ENCODE data around the gene PACS1. TPM values are rescaled to one million over a fixed set of nuclear protein-coding genes. Genes with fewer than 3 reads are reported as not detected.
"Not testable (repeated sequence)": the region's sequence is repeated elsewhere in the genome, so short reads cannot be mapped to it uniquely, and the experiment has no call there.

Gene PACS1
- total RNA-seq, 1 experiment from 2014 or later: 33.5 TPM

DNA sequence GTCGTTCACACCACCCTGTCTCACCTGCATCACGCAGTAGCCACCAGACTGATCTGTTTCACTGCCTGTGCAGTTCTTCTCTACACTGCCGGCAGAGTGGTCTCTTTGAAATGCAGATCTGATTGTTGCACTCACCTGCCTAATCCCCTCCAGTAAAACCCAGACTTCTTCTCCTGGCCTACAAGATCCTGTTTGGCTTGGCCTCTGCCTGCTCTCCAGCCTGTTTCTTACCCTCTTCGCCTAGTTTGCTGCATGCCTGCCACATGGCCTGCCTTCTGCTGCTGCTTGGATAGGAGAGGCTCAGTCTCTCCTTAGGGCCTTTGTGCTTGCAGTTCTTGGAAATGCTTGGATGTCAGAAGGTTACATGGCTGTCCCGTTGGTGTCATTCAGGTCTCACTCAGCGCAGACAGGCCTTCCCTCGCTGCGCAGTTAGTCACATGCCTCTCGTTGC is 42.0 kb downstream of the PACS1 start:
- no peak overlapping the region for H3K4me3 Mint-ChIP-seq (ENCODE audit: unreplicated experiment)
- peaks cover 46% of the 10 kb centered on the region for H3K4me1 Mint-ChIP-seq (ENCODE audit: insufficient read depth, unreplicated experiment)

DNA sequence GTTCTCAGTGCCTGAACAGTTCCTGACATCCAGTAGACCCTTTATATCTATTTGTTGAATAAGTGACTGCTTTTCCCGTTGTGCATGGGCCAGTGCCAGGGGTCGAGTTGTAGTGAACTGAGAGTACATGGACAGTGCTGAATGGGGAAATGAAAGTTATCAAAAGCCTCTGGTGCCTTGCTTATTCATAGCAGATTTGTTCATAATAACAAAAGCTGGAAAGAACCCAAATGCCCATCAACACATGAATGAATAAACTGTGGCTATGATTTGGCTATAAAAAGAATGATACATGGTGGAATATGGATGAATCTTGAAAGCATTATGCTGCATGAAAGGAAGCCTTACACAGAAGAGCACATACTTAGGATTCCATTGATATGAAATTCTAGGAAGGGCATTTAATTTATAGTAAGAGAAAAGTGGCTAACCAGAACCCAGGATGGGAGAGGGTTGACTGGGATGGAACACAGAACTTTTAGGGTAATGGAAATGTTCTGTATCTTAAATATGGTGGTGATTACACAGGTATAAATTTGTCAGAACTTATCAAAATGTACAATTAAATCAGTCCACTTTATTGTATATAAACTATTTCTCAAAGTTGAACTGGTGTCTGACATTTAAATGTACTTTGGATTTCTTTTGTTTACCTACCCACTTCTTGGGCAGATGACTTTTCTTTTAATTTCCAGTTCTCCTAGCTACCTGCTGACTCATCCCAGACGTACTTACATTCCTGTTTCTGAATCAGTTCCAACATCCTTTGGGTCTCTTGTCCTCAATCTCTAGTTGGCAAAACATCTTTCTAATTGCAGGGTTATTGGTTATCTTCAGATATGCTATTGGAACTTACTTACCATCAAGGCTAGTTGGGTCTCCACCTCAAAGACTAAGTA is 42.8 kb downstream of the PACS1 start:
- TF ChIP-seq, protein P1, sequence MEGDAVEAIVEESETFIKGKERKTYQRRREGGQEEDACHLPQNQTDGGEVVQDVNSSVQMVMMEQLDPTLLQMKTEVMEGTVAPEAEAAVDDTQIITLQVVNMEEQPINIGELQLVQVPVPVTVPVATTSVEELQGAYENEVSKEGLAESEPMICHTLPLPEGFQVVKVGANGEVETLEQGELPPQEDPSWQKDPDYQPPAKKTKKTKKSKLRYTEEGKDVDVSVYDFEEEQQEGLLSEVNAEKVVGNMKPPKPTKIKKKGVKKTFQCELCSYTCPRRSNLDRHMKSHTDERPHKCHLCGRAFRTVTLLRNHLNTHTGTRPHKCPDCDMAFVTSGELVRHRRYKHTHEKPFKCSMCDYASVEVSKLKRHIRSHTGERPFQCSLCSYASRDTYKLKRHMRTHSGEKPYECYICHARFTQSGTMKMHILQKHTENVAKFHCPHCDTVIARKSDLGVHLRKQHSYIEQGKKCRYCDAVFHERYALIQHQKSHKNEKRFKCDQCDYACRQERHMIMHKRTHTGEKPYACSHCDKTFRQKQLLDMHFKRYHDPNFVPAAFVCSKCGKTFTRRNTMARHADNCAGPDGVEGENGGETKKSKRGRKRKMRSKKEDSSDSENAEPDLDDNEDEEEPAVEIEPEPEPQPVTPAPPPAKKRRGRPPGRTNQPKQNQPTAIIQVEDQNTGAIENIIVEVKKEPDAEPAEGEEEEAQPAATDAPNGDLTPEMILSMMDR (IDR thresholded peaks at IDR 0.05; ENCODE audit: unreplicated experiment): no peak
- Mint-ChIP-seq H3K4me1 (ENCODE audit: insufficient read depth, unreplicated experiment) (peaks cover 42% of the 10 kb centered on the region), H3K36me3 (ENCODE audit: insufficient read depth, unreplicated experiment) (no peaks in the 10 kb centered on the region), H3K27ac (ENCODE audit: low read depth, unreplicated experiment) (peak overlapping the region; percentile 91), H3K27me3 (ENCODE audit: insufficient read depth, unreplicated experiment) (no peaks in the 10 kb centered on the region), H3K4me3 (ENCODE audit: unreplicated experiment) (no peak overlapping the region), H3K9me3 (ENCODE audit: unreplicated experiment) (no peaks in the 10 kb centered on the region)
- POLR2A ChIA-PET: interaction anchor here (0.6 to 2.0 kb wide), 9 partner anchors 10 to 197 kb away, joined by 3 to 9 read pairs (median 5); partner anchors contain the start of gene PACS1
- no TSS peak for BruUV-seq (replicated peaks)
- CTCF ChIA-PET: interaction anchor here (0.5 to 0.6 kb wide), 2 partner anchors 33 to 224 kb away, joined by 3 read pairs; no protein-coding TSS in a partner anchor
- DNase-seq (ENCODE audit: unreplicated experiment): peak; percentile 83
- intact Hi-C loops (cut with micrococcal nuclease): no loop called here

More for the DNA sequence above, 42.0 kb downstream of the PACS1 start:
- Mint-ChIP-seq H3K27me3 (ENCODE audit: insufficient read depth, unreplicated experiment) (no peaks in the 10 kb centered on the region), H3K36me3 (ENCODE audit: insufficient read depth, unreplicated experiment) (no peaks in the 10 kb centered on the region), H3K9me3 (ENCODE audit: unreplicated experiment) (no peaks in the 10 kb centered on the region), H3K27ac (ENCODE audit: low read depth, unreplicated experiment) (peak overlapping the region; percentile 91)
- no TSS peak for BruUV-seq (replicated peaks)
- ChIA-PET POLR2A (interaction anchor here (1.1 to 2.0 kb wide), 3 partner anchors 12 to 41 kb away, joined by 4 to 8 read pairs (median 6); partner anchors contain the start of gene PACS1), CTCF (interaction anchor here (1.0 kb wide), 1 partner anchor 43 kb away, joined by 3 read pairs; no protein-coding TSS in a partner anchor)
- no peak for DNase-seq (ENCODE audit: unreplicated experiment)
- TF ChIP-seq, protein P1 (IDR thresholded peaks at IDR 0.05; ENCODE audit: unreplicated experiment): no peak
- intact Hi-C loops (cut with micrococcal nuclease): no loop called here

DNA sequence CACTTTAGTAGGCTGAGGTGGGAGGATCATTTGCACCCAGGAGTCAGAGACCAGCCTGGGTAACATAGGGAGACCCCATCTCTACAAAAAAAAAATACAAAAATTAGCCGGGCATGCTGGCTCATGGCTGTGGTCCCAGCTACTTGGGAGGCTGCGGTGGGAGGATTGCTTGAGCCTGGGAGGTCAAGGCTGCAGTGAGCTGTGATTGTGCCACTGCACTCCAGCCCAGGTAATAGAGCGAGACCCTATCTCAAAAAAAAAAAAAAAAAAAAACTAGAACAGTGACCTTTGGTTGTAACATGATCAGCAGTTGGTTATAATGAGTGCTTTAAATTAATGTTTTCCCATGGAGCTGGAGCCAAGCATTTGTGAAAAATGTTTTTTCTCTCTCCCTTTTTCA is 44.9 kb downstream of the PACS1 start:
- CTCF ChIA-PET: interaction anchor here (0.5 to 0.9 kb wide), 4 partner anchors 19 to 150 kb away, joined by 3 to 5 read pairs (median 4); no protein-coding TSS in a partner anchor
- intact Hi-C loops (cut with micrococcal nuclease); H3K27ac Mint-ChIP-seq (ENCODE audit: low read depth, unreplicated experiment); H3K9me3 Mint-ChIP-seq (ENCODE audit: unreplicated experiment); H3K27me3 Mint-ChIP-seq (ENCODE audit: insufficient read depth, unreplicated experiment); H3K36me3 Mint-ChIP-seq (ENCODE audit: insufficient read depth, unreplicated experiment); H3K4me3 Mint-ChIP-seq (ENCODE audit: unreplicated experiment); BruUV-seq (replicated peaks); DNase-seq (ENCODE audit: unreplicated experiment): not testable (repeated sequence)
- POLR2A ChIA-PET: interaction anchor here (0.7 kb wide), 1 partner anchor 34 kb away, joined by 5 read pairs; no protein-coding TSS in a partner anchor
- H3K4me1 Mint-ChIP-seq (ENCODE audit: insufficient read depth, unreplicated experiment): peaks cover 49% of the 10 kb centered on the region

DNA sequence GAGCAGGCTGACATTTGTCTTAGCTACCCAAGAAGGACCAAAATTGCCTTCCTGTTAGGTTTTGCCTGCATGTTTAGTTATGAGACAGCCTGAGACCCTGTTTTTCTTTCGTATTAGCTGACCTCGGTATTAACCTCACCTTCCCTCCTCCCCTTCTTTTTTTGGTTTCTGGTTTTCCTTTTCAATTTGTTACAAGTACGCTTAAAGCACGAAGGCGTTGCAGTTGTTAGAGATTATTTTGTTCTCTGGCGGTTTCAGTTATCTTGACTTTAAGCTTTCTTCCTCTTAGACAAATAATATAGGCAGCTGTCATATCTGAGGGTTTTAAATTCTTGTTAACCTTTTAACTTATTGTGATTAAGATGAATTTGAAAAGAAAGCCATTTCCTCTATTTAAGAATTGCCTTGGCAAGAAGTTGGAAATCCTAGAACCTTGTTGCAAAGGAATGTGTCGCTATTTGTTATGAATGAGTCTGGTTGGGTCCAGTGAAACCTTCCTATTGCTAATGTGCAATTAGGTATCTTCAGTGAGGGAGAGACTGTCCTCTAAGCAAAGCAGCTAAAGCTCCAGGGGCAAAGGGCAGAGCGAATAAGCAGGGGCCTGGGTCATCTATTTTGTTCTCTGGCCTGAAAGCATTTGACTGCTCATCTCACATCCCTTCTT is 45.7 kb downstream of the PACS1 start:
- H3K4me3 Mint-ChIP-seq (ENCODE audit: unreplicated experiment): no peak overlapping the region
- intact Hi-C loops (cut with micrococcal nuclease): no loop called here
- no peaks in the 10 kb centered on the region for H3K9me3 Mint-ChIP-seq (ENCODE audit: unreplicated experiment)

More for the DNA sequence above, 45.7 kb downstream of the PACS1 start:
- CTCF ChIA-PET: interaction anchor here (0.5 to 1.5 kb wide), 4 partner anchors 20 to 107 kb away, joined by 3 to 6 read pairs (median 4); no protein-coding TSS in a partner anchor
- DNase-seq (ENCODE audit: unreplicated experiment): no peak
- TF ChIP-seq, protein P1 (IDR thresholded peaks at IDR 0.05; ENCODE audit: unreplicated experiment): no peak
- Mint-ChIP-seq H3K27me3 (ENCODE audit: insufficient read depth, unreplicated experiment) (no peaks in the 10 kb centered on the region), H3K4me1 (ENCODE audit: insufficient read depth, unreplicated experiment) (peaks cover 49% of the 10 kb centered on the region), H3K36me3 (ENCODE audit: insufficient read depth, unreplicated experiment) (no peaks in the 10 kb centered on the region), H3K27ac (ENCODE audit: low read depth, unreplicated experiment) (no peak overlapping the region)
- POLR2A ChIA-PET: no interaction called here
- no TSS peak for BruUV-seq (replicated peaks)

All from MCF 10A (cell line).